Raji (cell line): Measurements from ENCODE around the gene APAF1.

Experiments used
- POLR2A ChIP-seq: IDR thresholded peaks from 2 replicates; pipeline ENCODE4 v1.6.1; 2011; ENCODE audit warnings: low read depth, low read length, control low read depth; ENCODE audit not compliant: insufficient read depth

The APAF1 gene

DNA sequence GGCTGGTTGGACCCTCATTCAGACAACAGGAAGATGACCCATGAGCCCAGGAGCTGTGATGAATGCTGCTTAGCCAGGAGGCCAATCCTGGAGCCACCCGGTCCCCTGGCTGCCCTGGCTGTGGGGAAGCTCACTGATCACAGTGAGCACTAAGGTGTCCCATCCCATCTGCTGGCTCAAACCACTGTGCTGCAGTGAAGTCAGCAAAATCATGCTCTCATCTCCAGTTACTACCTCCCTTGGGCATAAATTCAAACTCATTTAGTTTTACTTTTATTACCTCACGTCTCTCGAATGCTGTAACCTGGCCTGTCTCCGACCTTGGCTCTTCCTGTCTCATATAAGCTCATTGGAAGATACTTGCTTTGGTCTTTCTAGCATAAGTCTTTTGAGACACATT lies 112.4 kb downstream of the APAF1 start:
- no peak for TF ChIP-seq POLR2A

DNA sequence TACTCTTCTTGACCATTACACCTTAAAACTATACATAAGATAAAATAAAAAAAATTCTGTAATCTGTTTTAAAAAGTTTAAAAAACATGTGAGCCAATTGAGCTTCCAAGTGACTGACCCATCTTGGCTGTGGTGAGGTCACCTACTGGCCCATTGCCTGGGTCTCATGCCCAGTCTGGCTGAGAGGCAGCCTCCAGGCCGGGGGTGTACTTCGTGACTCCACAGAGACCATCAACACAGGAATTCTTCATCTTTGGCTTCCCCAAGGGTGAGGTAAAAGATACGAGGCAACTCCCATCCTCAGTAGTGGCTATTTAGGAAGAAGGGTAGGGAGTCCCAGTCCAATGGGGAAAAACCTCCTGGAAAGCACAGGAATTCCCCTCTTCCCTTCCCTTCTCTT lies 113.2 kb downstream of the APAF1 start:
- no peak for TF ChIP-seq POLR2A

DNA sequence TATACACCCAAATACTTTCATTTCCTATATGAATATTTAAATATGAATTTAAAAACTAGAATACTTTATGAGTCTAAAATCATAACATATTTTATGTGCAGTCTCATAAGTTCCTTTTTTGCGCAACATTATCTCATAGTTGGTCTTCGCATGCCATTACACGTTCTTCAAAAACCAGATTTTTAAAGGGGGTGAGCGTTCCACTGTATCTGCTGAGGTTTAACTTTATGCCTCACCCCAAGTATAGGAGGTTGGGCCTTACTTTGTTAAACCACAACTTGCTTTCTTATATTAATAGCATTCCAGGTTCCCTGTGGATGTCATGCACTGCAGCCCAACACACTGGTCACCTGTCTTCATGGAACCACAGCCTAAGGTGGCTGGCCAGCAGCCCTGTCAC lies 118.6 kb downstream of the APAF1 start:
- no peak for TF ChIP-seq POLR2A

DNA sequence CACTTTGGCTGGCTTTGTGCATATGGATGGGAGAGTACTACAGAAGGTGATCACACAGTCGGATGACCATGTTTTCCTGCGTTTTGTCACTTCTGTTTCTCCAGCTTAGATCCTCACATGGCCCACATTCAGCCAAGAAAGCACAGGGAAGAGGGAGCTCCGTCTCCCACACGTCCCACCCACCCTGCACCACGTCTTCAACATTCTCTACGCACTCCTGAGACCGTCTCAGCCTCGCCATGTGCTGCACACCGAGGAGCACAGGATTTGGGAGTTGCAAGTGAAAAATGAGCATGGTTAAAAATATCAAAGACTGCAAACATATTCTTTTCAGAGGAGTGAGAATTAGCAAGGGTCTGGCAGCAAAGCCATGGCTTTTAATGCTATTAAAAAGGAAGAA lies 122.2 kb downstream of the APAF1 start:
- no peak for TF ChIP-seq POLR2A

DNA sequence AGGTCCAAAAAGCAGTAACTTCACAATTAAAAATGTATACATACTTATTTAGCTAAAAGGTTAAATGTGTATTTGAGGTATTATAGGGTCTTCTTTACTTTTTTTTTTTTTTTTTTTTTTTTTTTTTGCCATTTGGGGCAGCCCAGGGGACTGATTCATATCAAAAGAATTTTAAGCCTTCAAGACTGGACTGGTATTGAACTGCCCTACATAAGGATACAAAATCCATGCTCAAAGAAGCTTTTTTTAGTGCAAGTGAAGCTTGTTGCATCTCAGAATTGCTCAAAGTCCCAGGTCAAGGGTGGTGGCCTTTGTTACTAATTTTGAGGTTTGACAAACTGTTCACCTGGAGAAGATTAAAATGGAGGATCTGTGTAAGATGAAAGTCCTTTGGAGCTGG lies 124.0 kb downstream of the APAF1 start:
- TF ChIP-seq POLR2A, result no peak

DNA sequence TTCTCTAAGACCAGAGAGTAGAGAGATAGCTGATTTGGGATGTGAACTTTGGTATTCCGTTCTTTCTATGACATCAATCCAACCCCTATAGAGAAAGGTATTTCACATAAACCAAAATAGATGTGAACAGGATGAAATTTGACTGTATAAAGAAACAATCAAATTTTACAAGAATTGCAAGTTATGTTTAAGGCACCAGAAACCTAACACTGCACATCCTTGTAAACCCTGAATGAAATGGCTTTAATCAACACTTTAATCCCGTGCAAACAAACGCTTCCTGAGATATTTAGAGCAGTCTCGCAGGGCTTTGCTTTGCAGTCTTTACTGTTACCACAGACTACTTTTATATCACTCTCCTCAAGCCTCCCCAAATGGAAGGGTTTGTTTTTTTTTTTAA lies 125.1 kb downstream of the APAF1 start:
- TF ChIP-seq POLR2A, result no peak

DNA sequence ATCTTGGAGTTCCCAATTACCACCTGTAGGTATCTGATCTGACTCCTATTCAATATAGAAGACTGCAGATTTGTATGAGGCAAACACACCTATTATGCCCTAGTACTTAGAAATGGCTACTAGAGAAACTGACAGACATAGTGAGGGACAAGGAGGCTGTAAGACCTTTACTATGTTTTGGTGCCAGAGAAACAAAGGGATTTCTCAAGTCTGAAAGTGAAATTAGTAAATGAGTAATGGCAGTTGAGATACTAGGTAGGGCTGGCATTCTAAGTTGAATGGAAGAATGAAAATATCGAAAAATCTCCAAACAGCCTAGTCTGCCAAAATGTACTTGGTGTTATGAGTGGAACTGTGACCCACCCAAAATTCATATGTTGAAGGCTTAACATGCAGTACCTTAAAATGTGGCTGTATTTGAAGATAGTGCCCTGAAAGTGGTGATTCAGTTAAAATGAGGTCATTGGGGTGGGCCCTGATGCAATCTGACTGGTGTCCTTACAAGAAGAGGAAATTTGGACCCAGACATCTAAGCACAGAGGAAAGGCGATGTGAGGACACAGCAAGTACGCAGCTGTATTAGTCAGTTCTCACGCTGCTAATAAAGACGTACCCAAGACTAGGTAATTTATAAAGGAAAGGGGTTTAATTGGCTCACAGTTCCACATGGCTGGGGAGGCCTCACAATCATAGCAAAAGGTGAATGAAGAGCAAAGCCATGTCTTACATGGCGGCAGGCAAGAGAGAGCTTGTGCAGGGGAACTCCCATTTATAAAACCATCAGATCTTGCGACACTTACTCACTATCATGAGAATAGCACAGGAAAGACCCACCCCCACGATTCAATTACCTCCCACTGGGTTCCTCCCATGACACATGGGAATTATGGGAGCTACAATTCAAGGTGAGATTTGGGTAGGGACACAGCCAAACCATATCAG lies 127.0 kb downstream of the APAF1 start:
- no peak for TF ChIP-seq POLR2A

DNA sequence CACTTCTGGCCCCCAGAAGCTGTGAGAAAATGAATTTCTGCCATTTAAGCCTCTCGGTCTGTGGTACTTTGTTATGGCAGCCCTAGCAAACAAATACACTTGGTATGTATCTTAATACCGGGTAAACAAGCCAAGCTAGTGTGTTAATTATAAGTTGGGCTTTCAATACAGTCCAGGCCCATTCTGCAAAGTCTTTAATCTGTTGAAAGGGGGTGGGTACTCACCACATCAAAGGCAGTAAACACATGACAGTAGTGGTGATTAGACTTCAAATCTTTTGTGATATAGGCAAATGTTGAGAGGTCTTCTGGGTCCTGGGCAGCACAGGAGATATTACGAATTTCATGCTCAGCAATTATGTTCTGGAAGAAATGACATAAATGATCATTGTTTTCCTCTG lies 127.7 kb downstream of the APAF1 start:
- no peak for TF ChIP-seq POLR2A

DNA sequence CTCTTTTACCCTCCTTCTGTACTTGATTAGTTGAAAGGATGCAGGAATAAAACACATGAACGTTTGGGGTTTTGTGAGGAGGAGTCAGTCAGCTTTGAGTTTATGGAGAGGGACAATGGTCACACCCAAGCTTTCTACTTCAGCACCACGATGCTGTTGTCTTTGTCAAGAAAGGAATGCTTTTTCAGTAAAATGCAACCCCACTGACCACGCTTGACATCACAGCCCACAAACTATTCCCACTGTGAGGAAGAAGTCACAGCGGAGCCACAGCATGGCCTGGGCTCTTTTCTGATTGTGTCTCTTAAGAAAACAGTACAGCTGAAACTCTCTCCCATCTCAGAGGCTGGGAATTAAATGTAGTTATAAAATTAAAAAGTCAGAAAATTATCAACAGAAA lies 135.2 kb downstream of the APAF1 start:
- TF ChIP-seq POLR2A, result no peak

DNA sequence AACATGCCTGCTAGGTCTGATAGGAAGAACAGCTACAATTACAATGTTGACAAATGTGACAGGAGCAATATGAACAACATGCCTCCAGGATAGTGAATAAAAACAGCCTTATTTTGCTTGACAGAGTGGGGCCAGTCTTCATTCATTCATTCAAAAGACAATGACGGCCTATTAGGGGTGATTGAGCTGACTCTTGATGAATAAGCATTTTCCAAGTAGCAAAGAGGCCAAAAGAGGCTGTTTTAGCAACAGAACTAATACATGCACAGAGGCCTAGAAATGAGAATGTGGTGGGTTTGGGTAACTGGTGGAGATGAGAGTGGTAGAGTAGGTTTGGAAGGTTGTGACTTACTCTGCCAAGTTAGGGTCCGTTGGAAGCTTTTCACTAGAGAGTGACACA lies 138.3 kb downstream of the APAF1 start:
- TF ChIP-seq POLR2A, result no peak
